A673 (cell line): ENCODE results near the gene PEX14. TPM values are rescaled to one million over a fixed set of nuclear protein-coding genes. Genes with fewer than 3 reads are reported as not detected.

ENCODE experiments used
- BruUV-seq: library from RNA; stranded (reverse); fragments of 400-500 nt; replicated peaks from 2 replicates; lab custom pipeline; 2021; lab: Mats Ljungman, UMichigan
- CTCF ChIA-PET: fragments of 300-600 bp; sonication (Branson Sonifier 250); formaldehyde crosslinking; loops from one replicate; lab custom pipeline; 2022; ENCODE audit warnings: antibody characterized with exemption; lab: Charles Lee
- POLR2A ChIA-PET: fragments of 300-600 bp; sonication (Branson Sonifier 250); formaldehyde crosslinking; loops from one replicate; lab custom pipeline; 2022; ENCODE audit warnings: antibody characterized with exemption; ENCODE audit not compliant: low non-redundant PET; lab: Charles Lee
- DNase-seq: peaks from one replicate; pipeline ENCODE4 v3.0.0-alpha.2; 2015; ENCODE audit warnings: low spot score
- H3K27ac ChIP-seq: fragments of 200-600 bp; sonication (generic); 2 replicates; pipeline ENCODE4 v1.5.1; 2016; ENCODE audit warnings: mixed run types, low read depth, mild to moderate bottlenecking, mixed read lengths, antibody characterized with exemption, low read length; ENCODE audit not compliant: poor library complexity, severe bottlenecking
- H3K27me3 ChIP-seq: fragments of 200-600 bp; sonication (generic); replicated peaks from 2 replicates; pipeline ENCODE4 v1.6.1; 2017; ENCODE audit warnings: mixed run types, low read depth, mild to moderate bottlenecking, mixed read lengths, antibody characterized with exemption, low read length; ENCODE audit not compliant: insufficient read depth, poor library complexity
- H3K36me3 ChIP-seq: fragments of 200-600 bp; sonication (generic); 2 replicates; pipeline ENCODE4 v1.6.1; 2016; ENCODE audit warnings: mixed run types, mild to moderate bottlenecking, mixed read lengths, antibody characterized with exemption, low read length; ENCODE audit not compliant: insufficient read depth, poor library complexity, severe bottlenecking
- H3K4me1 ChIP-seq: fragments of 200-600 bp; sonication (generic); 2 replicates; pipeline ENCODE4 v1.6.1; 2017; ENCODE audit warnings: mixed run types, mild to moderate bottlenecking, mixed read lengths, antibody characterized with exemption, low read length; ENCODE audit not compliant: insufficient read depth, poor library complexity, severe bottlenecking
- H3K4me3 ChIP-seq: fragments of 200-600 bp; sonication (generic); 2 replicates; pipeline ENCODE4 v1.5.1; 2016; ENCODE audit warnings: low read depth, mixed run types, mild to moderate bottlenecking, mixed read lengths, low read length; ENCODE audit not compliant: poor library complexity, severe bottlenecking
- H3K9me3 ChIP-seq: fragments of 200-600 bp; sonication (generic); 2 replicates; pipeline ENCODE4 v1.6.1; 2016; ENCODE audit warnings: mixed run types, low read depth, mild to moderate bottlenecking, mixed read lengths, antibody characterized with exemption, low read length; ENCODE audit not compliant: poor library complexity, severe bottlenecking
- EZH2 ChIP-seq: fragments of 200-600 bp; sonication (generic); IDR thresholded peaks from 2 replicates; pipeline ENCODE4 v1.6.1; 2017; ENCODE audit warnings: borderline replicate concordance, low read depth, mild to moderate bottlenecking, mixed read lengths, antibody characterized with exemption, low read length; ENCODE audit not compliant: poor library complexity, severe bottlenecking
- intact Hi-C: fragments of 100-400 bp; cut with micrococcal nuclease; formaldehyde crosslinking; loops from one replicate; pipeline ENCODE4 v1.10.0; 2022; ENCODE audit not compliant: unreplicated experiment
- total RNA-seq: library from RNA; stranded (reverse); gene quantifications from 2 replicates; pipeline ENCODE4 v1.2.3, GENCODE V29; 2021
- TF ChIP-seq, protein P1 (sequence below): fragments of 300-800, 200-600 bp; sonication (generic); conservative IDR thresholded peaks from 2 replicates; pipeline ENCODE4 v1.5.1; 2017; ENCODE audit warnings: low read depth, mild to moderate bottlenecking, antibody characterized with exemption, low read length, moderate library complexity, mixed read lengths

Gene PEX14
- total RNA-seq, 1 experiment from 2014 or later: 26.8 TPM

- intact Hi-C loops: no loop called here
- CTCF ChIA-PET: no interaction called here
- Histone ChIP-seq H3K4me3 (no peak overlapping the region), H3K4me1 (peaks cover 4% of the 10 kb centered on the region), H3K27ac (no peak overlapping the region), H3K9me3 (no peaks in the 10 kb centered on the region), H3K36me3 (no peaks in the 10 kb centered on the region), H3K27me3 (no peaks in the 10 kb centered on the region)
- no peak for DNase-seq
- POLR2A ChIA-PET: no interaction called here
- TF ChIP-seq EZH2: no peak
- TF ChIP-seq, protein P1, sequence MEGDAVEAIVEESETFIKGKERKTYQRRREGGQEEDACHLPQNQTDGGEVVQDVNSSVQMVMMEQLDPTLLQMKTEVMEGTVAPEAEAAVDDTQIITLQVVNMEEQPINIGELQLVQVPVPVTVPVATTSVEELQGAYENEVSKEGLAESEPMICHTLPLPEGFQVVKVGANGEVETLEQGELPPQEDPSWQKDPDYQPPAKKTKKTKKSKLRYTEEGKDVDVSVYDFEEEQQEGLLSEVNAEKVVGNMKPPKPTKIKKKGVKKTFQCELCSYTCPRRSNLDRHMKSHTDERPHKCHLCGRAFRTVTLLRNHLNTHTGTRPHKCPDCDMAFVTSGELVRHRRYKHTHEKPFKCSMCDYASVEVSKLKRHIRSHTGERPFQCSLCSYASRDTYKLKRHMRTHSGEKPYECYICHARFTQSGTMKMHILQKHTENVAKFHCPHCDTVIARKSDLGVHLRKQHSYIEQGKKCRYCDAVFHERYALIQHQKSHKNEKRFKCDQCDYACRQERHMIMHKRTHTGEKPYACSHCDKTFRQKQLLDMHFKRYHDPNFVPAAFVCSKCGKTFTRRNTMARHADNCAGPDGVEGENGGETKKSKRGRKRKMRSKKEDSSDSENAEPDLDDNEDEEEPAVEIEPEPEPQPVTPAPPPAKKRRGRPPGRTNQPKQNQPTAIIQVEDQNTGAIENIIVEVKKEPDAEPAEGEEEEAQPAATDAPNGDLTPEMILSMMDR: no peak
- no TSS peak for BruUV-seq
Measured at GRCh38 chr1:10648689-10649516, 174.2 kb downstream of the PEX14 start.

- no peak overlapping the region for H3K4me3 ChIP-seq
- no TSS peak for BruUV-seq
- no peak for DNase-seq
- H3K4me1 ChIP-seq: peaks cover 4% of the 10 kb centered on the region
- no peak overlapping the region for H3K27ac ChIP-seq
- no peaks in the 10 kb centered on the region for H3K36me3 ChIP-seq
- H3K9me3 ChIP-seq: no peaks in the 10 kb centered on the region
- POLR2A ChIA-PET: no interaction called here
- CTCF ChIA-PET: no interaction called here
- TF ChIP-seq EZH2: no peak
- TF ChIP-seq, protein P1: no peak
- intact Hi-C loops: no loop called here
- no peaks in the 10 kb centered on the region for H3K27me3 ChIP-seq
Measured at GRCh38 chr1:10649517-10650201, 174.9 kb downstream of the PEX14 start.

DNA sequence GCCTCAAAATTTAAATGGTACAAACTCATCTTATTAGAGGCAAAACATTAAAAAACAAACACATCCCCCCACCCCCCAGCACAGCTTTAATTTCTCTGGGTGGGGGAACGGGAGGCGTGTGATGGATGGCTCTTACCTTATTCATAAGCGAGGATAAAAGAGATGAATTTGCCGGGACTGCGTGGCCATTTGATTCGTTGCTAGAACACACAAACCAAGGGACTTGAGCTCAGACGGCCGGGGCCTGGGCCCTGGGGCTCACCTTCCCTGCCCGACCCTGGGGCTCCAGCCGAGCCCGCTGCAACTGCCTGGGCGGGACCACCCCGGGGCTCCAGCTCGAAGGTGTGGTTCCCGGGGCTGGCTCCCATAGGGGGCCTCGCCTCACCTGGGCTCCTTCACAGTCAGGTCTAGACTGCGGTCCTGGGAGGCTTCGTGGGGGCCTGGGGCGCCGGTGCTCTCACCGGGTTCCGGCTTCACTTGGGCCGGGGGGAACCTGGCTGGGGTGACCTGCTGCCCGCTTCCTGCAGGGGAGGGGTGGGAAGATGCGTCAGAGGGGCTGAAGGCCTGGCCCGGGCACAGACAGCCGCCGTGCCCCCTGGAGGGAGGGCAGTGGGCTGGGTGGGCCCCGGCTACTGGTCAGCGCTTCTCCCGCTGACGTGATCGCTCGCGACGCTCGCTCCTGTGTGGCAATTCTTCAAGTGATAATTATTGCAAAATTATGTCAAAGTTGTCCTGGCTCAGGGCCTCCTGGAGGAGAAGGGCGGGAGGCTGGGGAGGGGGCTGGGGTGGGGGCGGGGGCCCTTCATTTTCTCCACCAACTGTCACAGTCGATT is 176.0 kb downstream of the PEX14 start:
- no peak for DNase-seq
- no peak overlapping the region for H3K27ac ChIP-seq
- CTCF ChIA-PET: no interaction called here
- no peaks in the 10 kb centered on the region for H3K9me3 ChIP-seq
- H3K4me1 ChIP-seq: peaks cover 4% of the 10 kb centered on the region
- no peaks in the 10 kb centered on the region for H3K36me3 ChIP-seq
- no peak overlapping the region for H3K4me3 ChIP-seq
- H3K27me3 ChIP-seq: no peaks in the 10 kb centered on the region
- BruUV-seq: no TSS peak
- POLR2A ChIA-PET: no interaction called here
- TF ChIP-seq EZH2: no peak
- TF ChIP-seq, protein P1: no peak
- intact Hi-C loops: no loop called here
